Liver (tissue), 9 donors: ENCODE data around the gene GDF10. TPM values are rescaled to one million over a fixed set of nuclear protein-coding genes. Genes with fewer than 3 reads are reported as not detected.

ENCODE experiments used
- DNase-seq: peaks from one replicate; pipeline ENCODE4 v3.0.0-alpha.2; 2017; ENCODE audit warnings: low spot score
- H3K27ac ChIP-seq, 2 donors: one replicate each; pipeline ENCODE4 v1.7.0; 2013; ENCODE audit warnings: inconsistent platforms in 2 of 2, low read length in 2 of 2, control low read depth in 1 of 2, low read depth in 1 of 2, mild to moderate bottlenecking in 1 of 2
- H3K27me3 ChIP-seq, 4 donors: one replicate each; pipeline versions ENCODE4 v1.6.1 to v1.7.0; 2013; ENCODE audit warnings: low read length in 3 of 4, inconsistent platforms in 1 of 4, mild to moderate bottlenecking in 1 of 4, moderate library complexity in 1 of 4; ENCODE audit not compliant: control insufficient read depth in 4 of 4, insufficient read depth in 4 of 4
- H3K36me3 ChIP-seq, 4 donors: one replicate each; pipeline versions ENCODE4 v1.6.1 to v1.7.0; 2013; ENCODE audit warnings: low read length in 3 of 4, mild to moderate bottlenecking in 3 of 4, low read depth in 1 of 4, moderate library complexity in 1 of 4; ENCODE audit not compliant: control insufficient read depth in 4 of 4, insufficient read depth in 3 of 4
- H3K4me1 ChIP-seq, 4 donors: one replicate each; pipeline versions ENCODE4 v1.6.1 to v1.7.0; 2013; ENCODE audit warnings: low read length in 3 of 4, mild to moderate bottlenecking in 3 of 4, moderate library complexity in 1 of 4; ENCODE audit not compliant: control insufficient read depth in 4 of 4, insufficient read depth in 4 of 4
- H3K4me3 ChIP-seq, 3 donors: one replicate each; pipeline versions ENCODE4 v1.6.1 to v1.7.0; 2013; ENCODE audit warnings: low read length in 3 of 3, control low read depth in 1 of 3, low read depth in 1 of 3, mild to moderate bottlenecking in 1 of 3
- H3K9ac ChIP-seq, 2 donors: one replicate each; pipeline ENCODE4 v1.7.0; 2013; ENCODE audit warnings: low read length in 2 of 2, mild to moderate bottlenecking in 2 of 2, moderate library complexity in 2 of 2, control low read depth in 1 of 2, low read depth in 1 of 2
- H3K9me3 ChIP-seq, 4 donors: one replicate each; pipeline versions ENCODE4 v1.6.1 to v1.7.0; 2013; ENCODE audit warnings: low read length in 3 of 4; ENCODE audit not compliant: control insufficient read depth in 4 of 4
- EGR1 ChIP-seq, 2 donors: IDR thresholded peaks; 2 replicates each; pipeline ENCODE4 v1.6.1; 2016 to 2018; ENCODE audit warnings: antibody characterized with exemption in 2 of 2, low read depth in 2 of 2
- FOXA1 ChIP-seq: IDR thresholded peaks from 2 replicates; pipeline ENCODE4 v1.6.1; 2016; ENCODE audit warnings: antibody characterized with exemption
- FOXA2 ChIP-seq: IDR thresholded peaks from 2 replicates; pipeline ENCODE4 v1.6.1; 2016; ENCODE audit warnings: antibody characterized with exemption
- GABPA ChIP-seq, 2 donors: IDR thresholded peaks in 1 of 2; conservative IDR thresholded peaks in 1 of 2; 2 replicates each; pipeline ENCODE4 v1.6.1; 2016; ENCODE audit warnings: antibody characterized with exemption in 2 of 2, mild to moderate bottlenecking in 1 of 2, moderate library complexity in 1 of 2
- HNF4A ChIP-seq, 2 donors: conservative IDR thresholded peaks; 2 replicates each; pipeline ENCODE4 v1.6.1; 2016; ENCODE audit warnings: antibody characterized with exemption in 2 of 2, mild to moderate bottlenecking in 2 of 2
- HNF4G ChIP-seq: IDR thresholded peaks from 2 replicates; pipeline ENCODE4 v1.6.1; 2016; ENCODE audit warnings: antibody characterized with exemption
- JUND ChIP-seq, 2 donors: IDR thresholded peaks; 2 replicates each; pipeline ENCODE4 v1.6.1; 2016; ENCODE audit warnings: antibody characterized with exemption in 2 of 2
- RAD21 ChIP-seq, 2 donors: IDR thresholded peaks; 2 replicates each; pipeline ENCODE4 v1.6.1; 2016; ENCODE audit warnings: antibody characterized with exemption in 2 of 2, mild to moderate bottlenecking in 2 of 2
- RXRA ChIP-seq, 2 donors: IDR thresholded peaks; 2 replicates each; pipeline ENCODE4 v1.6.1; 2017 to 2018; ENCODE audit warnings: antibody characterized with exemption in 2 of 2, mild to moderate bottlenecking in 1 of 2
- SP1 ChIP-seq: IDR thresholded peaks from 2 replicates; pipeline ENCODE4 v1.6.1; 2018; ENCODE audit warnings: antibody characterized with exemption, mild to moderate bottlenecking
- TAF1 ChIP-seq: conservative IDR thresholded peaks from 2 replicates; pipeline ENCODE4 v1.6.1; 2016; ENCODE audit warnings: antibody characterized with exemption, mild to moderate bottlenecking
- YY1 ChIP-seq: IDR thresholded peaks from 2 replicates; pipeline ENCODE4 v1.6.1; 2016; ENCODE audit warnings: antibody characterized with exemption, mild to moderate bottlenecking
- WGBS: extraction: QIAGEN DNeasy Blood & Tissue Kit; methylation state at CpG from one replicate; pipeline ENCODE4 v1.1.7; 2013; 5-methylcytosine and 5-hydroxymethylcytosine counted together
- polyA plus RNA-seq, 2 donors: library from polyadenylated mRNA; stranded (reverse) in 1 of 2; unstranded in 1 of 2; fragments of 200-250 nt in 1 of 2; fragments of >200 nt in 1 of 2; fragmentation: Nextera tagmentation in 1 of 2; extraction: Ambion mirVana in 1 of 2; gene quantifications; one replicate each; pipeline versions ENCODE4 v1.2.1 to v1.2.3, GENCODE V29; 2013 to 2015
- total RNA-seq, 2 donors: library from RNA; depleted of rRNA; stranded (reverse); fragments of >200 nt; gene quantifications; one replicate each; pipeline ENCODE4 v1.2.3, GENCODE V29; 2014
- TF ChIP-seq, protein P1 (sequence below): IDR thresholded peaks from 2 replicates; pipeline ENCODE4 v1.6.1; 2016; ENCODE audit warnings: antibody characterized with exemption
- TF ChIP-seq, protein P2 (sequence below): IDR thresholded peaks from 2 replicates; pipeline ENCODE4 v1.6.1; 2016; ENCODE audit warnings: antibody characterized with exemption, mild to moderate bottlenecking
- TF ChIP-seq, protein P3 (sequence below): fragments of 150-350 bp; IDR thresholded peaks from 2 replicates; pipeline ENCODE4 v1.5.1; 2017; ENCODE audit warnings: improper control_type of control experiment, low read depth, low read length; ENCODE audit not compliant: missing input control
- TF ChIP-seq, protein P4 (sequence below): IDR thresholded peaks from 2 replicates; pipeline ENCODE4 v1.6.1; 2016; ENCODE audit warnings: antibody characterized with exemption
- donor health status: healthy.
- donor health status: healthy.
- donor health status: healthy.
- donor health status: healthy.
- donor health status: healthy.

The GDF10 gene
- total and polyA plus RNA-seq, 4 donors: under 0.01 to 0.28 (median 0.11) TPM

DNA sequence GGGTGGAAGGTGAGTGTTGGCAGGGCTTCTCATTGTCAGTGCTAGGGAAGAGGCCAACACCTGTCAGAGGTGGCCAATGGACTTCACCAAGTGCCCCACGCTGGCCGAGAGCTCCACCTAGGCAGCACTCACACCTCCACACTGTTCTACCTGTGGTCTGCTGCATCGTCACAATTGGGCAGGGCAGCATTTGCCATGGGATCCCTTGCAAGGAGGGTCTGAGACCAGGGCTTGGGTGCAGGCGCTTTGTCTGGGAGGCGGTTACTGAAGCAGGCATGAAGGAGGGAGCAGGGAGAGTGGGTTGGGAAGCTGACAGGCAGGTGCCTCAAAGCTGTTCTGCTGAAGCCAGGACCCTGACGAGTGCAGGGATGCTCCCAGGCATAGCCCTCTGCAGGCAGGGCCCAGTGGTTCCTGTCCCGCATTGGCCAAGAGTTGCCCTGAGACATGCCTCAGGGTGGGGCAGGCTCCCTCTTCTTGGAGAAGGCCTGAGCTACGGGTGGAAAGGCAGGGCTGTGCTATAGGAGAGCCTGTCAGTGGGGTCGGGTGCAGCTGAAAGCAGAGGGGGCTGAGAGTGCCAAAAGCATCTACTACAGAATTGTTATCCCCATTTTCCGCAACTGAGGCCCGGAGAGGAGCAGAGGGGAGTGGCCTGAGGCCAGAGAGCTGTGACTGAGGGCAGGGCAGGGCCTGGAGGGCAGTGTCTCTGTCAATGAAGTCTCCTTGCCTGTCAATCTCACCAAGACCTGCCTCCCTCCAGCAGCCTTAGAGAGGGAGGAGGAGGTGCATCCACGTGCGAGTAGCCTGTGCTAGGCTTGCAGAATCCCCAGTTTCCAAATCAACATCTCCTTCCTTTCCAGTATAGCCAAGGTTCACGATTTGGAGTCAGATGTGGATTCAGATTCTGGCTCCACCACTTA, 52.2 kb downstream of the GDF10 start:
- 87% methylated on average over 14 of the region's 14 CpGs for WGBS
- DNase-seq: no peak

More for the DNA sequence above, 52.2 kb downstream of the GDF10 start:
- Histone ChIP-seq H3K9ac (no peak overlapping the region), H3K9me3 (no peaks in the 10 kb centered on the region), H3K27ac (no peak overlapping the region), H3K4me3 (no peak overlapping the region), H3K36me3 (no peaks in the 10 kb centered on the region), H3K4me1 (no peaks in the 10 kb centered on the region), H3K27me3 (no peaks in the 10 kb centered on the region)
- TF ChIP-seq HNF4A (conservative IDR thresholded peaks at IDR 0.05): no peak
- TF ChIP-seq SP1: no peak
- TF ChIP-seq, protein P1, sequence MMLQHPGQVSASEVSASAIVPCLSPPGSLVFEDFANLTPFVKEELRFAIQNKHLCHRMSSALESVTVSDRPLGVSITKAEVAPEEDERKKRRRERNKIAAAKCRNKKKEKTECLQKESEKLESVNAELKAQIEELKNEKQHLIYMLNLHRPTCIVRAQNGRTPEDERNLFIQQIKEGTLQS: no peak
- no peak for TF ChIP-seq YY1
- no peak for TF ChIP-seq JUND (IDR thresholded peaks at IDR 0.05)
- TF ChIP-seq, protein P2, sequence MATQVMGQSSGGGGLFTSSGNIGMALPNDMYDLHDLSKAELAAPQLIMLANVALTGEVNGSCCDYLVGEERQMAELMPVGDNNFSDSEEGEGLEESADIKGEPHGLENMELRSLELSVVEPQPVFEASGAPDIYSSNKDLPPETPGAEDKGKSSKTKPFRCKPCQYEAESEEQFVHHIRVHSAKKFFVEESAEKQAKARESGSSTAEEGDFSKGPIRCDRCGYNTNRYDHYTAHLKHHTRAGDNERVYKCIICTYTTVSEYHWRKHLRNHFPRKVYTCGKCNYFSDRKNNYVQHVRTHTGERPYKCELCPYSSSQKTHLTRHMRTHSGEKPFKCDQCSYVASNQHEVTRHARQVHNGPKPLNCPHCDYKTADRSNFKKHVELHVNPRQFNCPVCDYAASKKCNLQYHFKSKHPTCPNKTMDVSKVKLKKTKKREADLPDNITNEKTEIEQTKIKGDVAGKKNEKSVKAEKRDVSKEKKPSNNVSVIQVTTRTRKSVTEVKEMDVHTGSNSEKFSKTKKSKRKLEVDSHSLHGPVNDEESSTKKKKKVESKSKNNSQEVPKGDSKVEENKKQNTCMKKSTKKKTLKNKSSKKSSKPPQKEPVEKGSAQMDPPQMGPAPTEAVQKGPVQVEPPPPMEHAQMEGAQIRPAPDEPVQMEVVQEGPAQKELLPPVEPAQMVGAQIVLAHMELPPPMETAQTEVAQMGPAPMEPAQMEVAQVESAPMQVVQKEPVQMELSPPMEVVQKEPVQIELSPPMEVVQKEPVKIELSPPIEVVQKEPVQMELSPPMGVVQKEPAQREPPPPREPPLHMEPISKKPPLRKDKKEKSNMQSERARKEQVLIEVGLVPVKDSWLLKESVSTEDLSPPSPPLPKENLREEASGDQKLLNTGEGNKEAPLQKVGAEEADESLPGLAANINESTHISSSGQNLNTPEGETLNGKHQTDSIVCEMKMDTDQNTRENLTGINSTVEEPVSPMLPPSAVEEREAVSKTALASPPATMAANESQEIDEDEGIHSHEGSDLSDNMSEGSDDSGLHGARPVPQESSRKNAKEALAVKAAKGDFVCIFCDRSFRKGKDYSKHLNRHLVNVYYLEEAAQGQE: no peak
- TF ChIP-seq, protein P3, sequence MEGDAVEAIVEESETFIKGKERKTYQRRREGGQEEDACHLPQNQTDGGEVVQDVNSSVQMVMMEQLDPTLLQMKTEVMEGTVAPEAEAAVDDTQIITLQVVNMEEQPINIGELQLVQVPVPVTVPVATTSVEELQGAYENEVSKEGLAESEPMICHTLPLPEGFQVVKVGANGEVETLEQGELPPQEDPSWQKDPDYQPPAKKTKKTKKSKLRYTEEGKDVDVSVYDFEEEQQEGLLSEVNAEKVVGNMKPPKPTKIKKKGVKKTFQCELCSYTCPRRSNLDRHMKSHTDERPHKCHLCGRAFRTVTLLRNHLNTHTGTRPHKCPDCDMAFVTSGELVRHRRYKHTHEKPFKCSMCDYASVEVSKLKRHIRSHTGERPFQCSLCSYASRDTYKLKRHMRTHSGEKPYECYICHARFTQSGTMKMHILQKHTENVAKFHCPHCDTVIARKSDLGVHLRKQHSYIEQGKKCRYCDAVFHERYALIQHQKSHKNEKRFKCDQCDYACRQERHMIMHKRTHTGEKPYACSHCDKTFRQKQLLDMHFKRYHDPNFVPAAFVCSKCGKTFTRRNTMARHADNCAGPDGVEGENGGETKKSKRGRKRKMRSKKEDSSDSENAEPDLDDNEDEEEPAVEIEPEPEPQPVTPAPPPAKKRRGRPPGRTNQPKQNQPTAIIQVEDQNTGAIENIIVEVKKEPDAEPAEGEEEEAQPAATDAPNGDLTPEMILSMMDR: no peak
- TF ChIP-seq RXRA (IDR thresholded peaks at IDR 0.05): no peak
- no peak for TF ChIP-seq GABPA (IDR thresholded peaks at IDR 0.05 in 1 of 2, conservative IDR thresholded peaks at IDR 0.05 in 1 of 2)
- no peak for TF ChIP-seq FOXA2
- no peak for TF ChIP-seq HNF4G
- no peak for TF ChIP-seq TAF1
- no peak for TF ChIP-seq EGR1 (IDR thresholded peaks at IDR 0.05; ENCODE audit: low read depth in 2 of 2)
- TF ChIP-seq, protein P4, sequence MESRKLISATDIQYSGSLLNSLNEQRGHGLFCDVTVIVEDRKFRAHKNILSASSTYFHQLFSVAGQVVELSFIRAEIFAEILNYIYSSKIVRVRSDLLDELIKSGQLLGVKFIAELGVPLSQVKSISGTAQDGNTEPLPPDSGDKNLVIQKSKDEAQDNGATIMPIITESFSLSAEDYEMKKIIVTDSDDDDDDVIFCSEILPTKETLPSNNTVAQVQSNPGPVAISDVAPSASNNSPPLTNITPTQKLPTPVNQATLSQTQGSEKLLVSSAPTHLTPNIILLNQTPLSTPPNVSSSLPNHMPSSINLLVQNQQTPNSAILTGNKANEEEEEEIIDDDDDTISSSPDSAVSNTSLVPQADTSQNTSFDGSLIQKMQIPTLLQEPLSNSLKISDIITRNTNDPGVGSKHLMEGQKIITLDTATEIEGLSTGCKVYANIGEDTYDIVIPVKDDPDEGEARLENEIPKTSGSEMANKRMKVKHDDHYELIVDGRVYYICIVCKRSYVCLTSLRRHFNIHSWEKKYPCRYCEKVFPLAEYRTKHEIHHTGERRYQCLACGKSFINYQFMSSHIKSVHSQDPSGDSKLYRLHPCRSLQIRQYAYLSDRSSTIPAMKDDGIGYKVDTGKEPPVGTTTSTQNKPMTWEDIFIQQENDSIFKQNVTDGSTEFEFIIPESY: no peak
- no peak for TF ChIP-seq RAD21 (IDR thresholded peaks at IDR 0.05)
- TF ChIP-seq FOXA1: no peak
